ENCODE results near the gene GXYLT2. TPM values are rescaled to one million over a fixed set of nuclear protein-coding genes. Genes with fewer than 3 reads are reported as not detected.
A peak's percentile ranks its signal among the peaks of the same experiment; 100 is the strongest.

Gene GXYLT2
- polyA plus RNA-seq, 1 experiment, result 42.5 TPM

GRCh38 chr3:72888546-72889309, 882 bp downstream of the GXYLT2 start:
- TF ChIP-seq CTCF (IDR thresholded peaks at IDR 0.05; ENCODE audit: low read depth, low read length), result no peak
- ChIA-PET CTCF (interaction anchor here (0.6 to 1.4 kb wide), 5 partner anchors 12 to 197 kb away, joined by 3 to 8 read pairs (median 3); no protein-coding TSS in a partner anchor), POLR2A (no interaction called here)
- no peaks in the 10 kb centered on the region for H3K27me3 ChIP-seq (ENCODE audit: control insufficient read depth, insufficient read depth, low read length)
- no peak for DNase-seq (ENCODE audit: low read depth, low spot score)
- peak overlapping the region; percentile 75 for H3K4me3 ChIP-seq (ENCODE audit: low read depth, low read length)
- H3K9me3 ChIP-seq (ENCODE audit: control insufficient read depth, insufficient read depth, low read length), result no peaks in the 10 kb centered on the region
- H3K27ac ChIP-seq (ENCODE audit: low read depth, low read length), result peak overlapping the region; percentile 92

- Histone ChIP-seq H3K9me3 (ENCODE audit: control insufficient read depth, insufficient read depth, low read length) (no peaks in the 10 kb centered on the region), H3K4me3 (ENCODE audit: low read depth, low read length) (peak overlapping the region; percentile 75), H3K27ac (ENCODE audit: low read depth, low read length) (peak overlapping the region; percentile 100), H3K27me3 (ENCODE audit: control insufficient read depth, insufficient read depth, low read length) (no peaks in the 10 kb centered on the region)
- no peak for TF ChIP-seq CTCF (IDR thresholded peaks at IDR 0.05; ENCODE audit: low read depth, low read length)
- ChIA-PET POLR2A (no interaction called here), CTCF (interaction anchor here (0.6 to 1.4 kb wide), 4 partner anchors 27 to 196 kb away, joined by 3 to 8 read pairs (median 3); no protein-coding TSS in a partner anchor)
- DNase-seq (ENCODE audit: low read depth, low spot score), result no peak
Observed at GRCh38 chr3:72889310-72890165, 1.7 kb downstream of the GXYLT2 start.

- no peaks in the 10 kb centered on the region for H3K9me3 ChIP-seq (ENCODE audit: control insufficient read depth, insufficient read depth, low read length)
- ChIA-PET CTCF (interaction anchor here (1.2 kb wide), 1 partner anchor 40 kb away, joined by 7 read pairs; no protein-coding TSS in a partner anchor), POLR2A (interaction anchor here (1.0 to 1.5 kb wide), 2 partner anchors 17 to 42 kb away, joined by 5 to 8 read pairs; partner anchors contain the start of gene SHQ1)
- peak overlapping the region; percentile 100 for H3K27ac ChIP-seq (ENCODE audit: low read depth, low read length)
- peak overlapping the region; percentile 37 for H3K4me3 ChIP-seq (ENCODE audit: low read depth, low read length)
- H3K27me3 ChIP-seq (ENCODE audit: control insufficient read depth, insufficient read depth, low read length), result no peaks in the 10 kb centered on the region
- no peak for DNase-seq (ENCODE audit: low read depth, low spot score)
- no peak for TF ChIP-seq CTCF (IDR thresholded peaks at IDR 0.05; ENCODE audit: low read depth, low read length)
Observed at GRCh38 chr3:72890166-72890925, 2.5 kb downstream of the GXYLT2 start.

GRCh38 chr3:72891053-72891855, 3.4 kb downstream of the GXYLT2 start:
- Histone ChIP-seq H3K4me3 (ENCODE audit: low read depth, low read length) (peak overlapping the region; percentile 39), H3K9me3 (ENCODE audit: control insufficient read depth, insufficient read depth, low read length) (no peaks in the 10 kb centered on the region), H3K27ac (ENCODE audit: low read depth, low read length) (peak overlapping the region; percentile 100), H3K27me3 (ENCODE audit: control insufficient read depth, insufficient read depth, low read length) (no peaks in the 10 kb centered on the region)
- TF ChIP-seq CTCF (IDR thresholded peaks at IDR 0.05; ENCODE audit: low read depth, low read length), result 0 out of 2 replicates have a peak, but pooled peaks have one; percentile 36
- peak; percentile 100 for DNase-seq (ENCODE audit: low read depth, low spot score)
- ChIA-PET POLR2A (interaction anchor here (0.7 to 1.5 kb wide), 5 partner anchors 15 to 106 kb away, joined by 3 to 8 read pairs (median 4); partner anchors contain the start of genes PPP4R2 and SHQ1), CTCF (interaction anchor here (0.5 to 1.2 kb wide), 3 partner anchors 8 to 48 kb away, joined by 3 to 7 read pairs (median 6); no protein-coding TSS in a partner anchor)

Data from AG04450 (cell line).